Activated naive CD8-positive, alpha-beta T cell treated with anti-CD3 and anti-CD28 coated beads, Interleukin-2, amount 50 U/mL, for 16 hours (primary cell): ENCODE measurements around the gene UNC119B.

Experiments
- DNase-seq: peaks from one replicate; pipeline ENCODE4 v3.0.0-alpha.2; 2020; ENCODE audit warnings: low read depth, low spot score

The UNC119B gene

GRCh38 chr12:120739821-120740613, 29.8 kb downstream of the UNC119B start:
- no peak for DNase-seq

GRCh38 chr12:120740871-120741270, 30.6 kb downstream of the UNC119B start:
- DNase-seq: no peak

GRCh38 chr12:120741476-120742421, 31.5 kb downstream of the UNC119B start:
- DNase-seq: no peak

GRCh38 chr12:120744922-120745493, 34.8 kb downstream of the UNC119B start:
- DNase-seq: no peak

GRCh38 chr12:120748242-120748641, 38.0 kb downstream of the UNC119B start:
- DNase-seq: no peak

- DNase-seq: no peak
Observed at GRCh38 chr12:120749256-120749655, 39.0 kb downstream of the UNC119B start.

GRCh38 chr12:120750806-120751205, 40.5 kb downstream of the UNC119B start:
- no peak for DNase-seq

GRCh38 chr12:120751389-120751788, 41.1 kb downstream of the UNC119B start:
- DNase-seq: no peak

GRCh38 chr12:120754792-120755191, 44.5 kb downstream of the UNC119B start:
- no peak for DNase-seq

- DNase-seq: no peak
Observed at GRCh38 chr12:120755269-120755668, 45.0 kb downstream of the UNC119B start.

GRCh38 chr12:120757226-120757742, 47.0 kb downstream of the UNC119B start:
- DNase-seq: no peak

GRCh38 chr12:120757949-120758348, 47.7 kb downstream of the UNC119B start:
- no peak for DNase-seq

- DNase-seq: no peak
Observed at GRCh38 chr12:120758798-120759590, 48.7 kb downstream of the UNC119B start.

GRCh38 chr12:120759591-120760348, 49.5 kb downstream of the UNC119B start:
- DNase-seq: no peak

- no peak for DNase-seq
Observed at GRCh38 chr12:120760349-120761254, 50.3 kb downstream of the UNC119B start.

- DNase-seq: no peak
Observed at GRCh38 chr12:120761519-120761934, 51.3 kb downstream of the UNC119B start.

GRCh38 chr12:120762086-120762485, 51.8 kb downstream of the UNC119B start:
- DNase-seq: no peak

GRCh38 chr12:120763250-120763649, 53.0 kb downstream of the UNC119B start:
- no peak for DNase-seq

- no peak for DNase-seq
Observed at GRCh38 chr12:120764816-120765215, 54.6 kb downstream of the UNC119B start.
